HK-2 (cell line): Measurements from ENCODE around the gene LRPPRC.
A peak's percentile ranks its signal among the peaks of the same experiment; 100 is the strongest.

Source experiments
- DNase-seq: peaks from one replicate; pipeline ENCODE4 v3.0.0-alpha.2; 2018; ENCODE audit not compliant: unreplicated experiment

LRPPRC gene

GRCh38 chr2:43906448-43907109 is 89.2 kb downstream of the LRPPRC start:
- DNase-seq = no peak

GRCh38 chr2:43905871-43906270 is 89.9 kb downstream of the LRPPRC start:
- DNase-seq = no peak

DNA sequence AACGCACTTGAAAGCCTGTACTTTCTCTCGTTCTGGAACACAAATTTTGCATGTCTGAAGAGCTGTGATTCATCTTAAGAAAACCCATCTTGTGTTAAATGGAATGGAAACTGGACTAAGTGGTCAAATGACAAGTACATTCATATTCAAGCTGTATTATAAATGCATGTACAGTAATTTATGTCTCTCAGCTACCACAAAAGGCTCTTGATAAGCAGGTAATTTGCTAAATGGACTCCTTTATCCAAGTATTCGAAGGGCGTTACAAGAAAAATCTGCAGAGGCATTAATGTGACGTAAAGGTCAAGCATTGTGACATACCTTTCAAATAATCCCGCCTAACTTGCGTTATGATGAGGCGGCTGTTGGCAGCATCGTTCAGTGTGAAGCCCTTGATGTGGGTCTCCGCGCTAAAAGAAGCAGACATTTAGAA is 90.4 kb downstream of the LRPPRC start:
- DNase-seq = no peak

DNA sequence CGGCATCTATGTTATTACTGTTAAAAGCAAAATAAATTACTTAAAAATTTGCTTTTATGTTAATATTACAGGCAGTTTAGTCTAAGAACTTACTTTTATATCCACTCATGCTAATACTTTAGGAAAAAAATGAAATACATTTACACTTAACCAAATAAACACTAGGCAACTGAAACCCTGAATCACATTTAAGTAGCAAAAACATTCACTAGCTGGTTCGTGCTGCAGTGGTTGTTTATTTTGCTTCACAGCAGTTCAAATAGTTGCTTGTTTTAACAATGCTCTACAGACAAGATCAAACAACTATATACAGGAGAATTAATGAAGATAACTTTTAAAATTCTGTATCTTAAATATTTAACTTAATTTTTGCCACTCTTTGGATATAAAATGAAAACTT is 96.2 kb downstream of the LRPPRC start:
- no peak for DNase-seq

GRCh38 chr2:43898838-43899346 is 96.9 kb downstream of the LRPPRC start:
- DNase-seq = no peak

DNA sequence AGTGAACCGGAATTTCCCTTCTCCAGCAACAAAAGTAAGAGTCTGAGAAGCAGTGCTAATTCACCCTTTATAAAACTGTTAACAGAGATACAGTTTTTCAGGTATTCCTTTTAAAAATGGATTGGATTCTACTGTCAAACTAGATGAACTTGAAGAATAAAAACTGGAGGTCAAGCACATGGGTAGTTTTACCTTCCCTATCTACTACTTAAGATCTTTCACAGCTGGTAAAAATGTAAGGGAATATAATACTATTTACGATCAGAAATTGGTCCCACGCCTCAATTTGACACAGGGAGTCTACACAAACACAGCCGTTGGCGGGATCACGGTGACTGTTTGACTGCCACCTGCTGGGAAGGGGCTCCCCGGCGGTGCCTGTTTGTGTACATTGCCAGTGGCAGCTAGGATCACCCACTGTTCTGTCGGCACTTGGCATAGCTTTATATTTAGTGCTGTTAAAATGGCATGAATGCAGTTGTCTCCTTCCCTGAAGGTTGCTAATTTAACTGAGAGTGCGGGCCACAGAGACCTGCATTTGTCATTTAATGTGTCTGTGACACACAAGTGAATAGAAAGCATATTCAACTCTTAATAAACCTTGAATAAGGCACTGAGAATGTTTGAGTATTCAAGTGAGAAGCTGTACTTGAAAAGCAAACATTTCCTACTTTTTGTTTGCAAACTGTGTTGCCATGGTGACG is 97.5 kb downstream of the LRPPRC start:
- no peak for DNase-seq

GRCh38 chr2:43897492-43897891 is 98.3 kb downstream of the LRPPRC start:
- no peak for DNase-seq

- DNase-seq = no peak
Observed at GRCh38 chr2:43896906-43897305, 98.9 kb downstream of the LRPPRC start.

DNA sequence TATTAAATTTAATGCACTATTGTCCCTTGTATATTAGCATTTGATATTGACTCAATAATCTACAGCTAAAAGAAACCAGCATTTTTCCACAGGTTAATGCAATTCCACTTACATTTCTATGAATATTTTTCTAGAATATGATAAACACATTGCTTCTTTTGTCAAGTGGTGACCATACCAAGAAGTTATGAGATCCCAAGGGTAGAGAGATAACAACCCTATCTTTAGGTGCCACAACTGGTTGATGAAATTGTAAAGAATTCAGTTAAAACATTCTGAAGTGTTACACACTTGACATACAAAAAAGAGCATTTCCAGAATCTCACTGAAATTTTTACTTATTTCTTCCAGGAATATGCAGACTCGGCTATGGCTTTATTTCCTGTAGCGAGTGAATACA is 101.0 kb downstream of the LRPPRC start:
- no peak for DNase-seq

DNA sequence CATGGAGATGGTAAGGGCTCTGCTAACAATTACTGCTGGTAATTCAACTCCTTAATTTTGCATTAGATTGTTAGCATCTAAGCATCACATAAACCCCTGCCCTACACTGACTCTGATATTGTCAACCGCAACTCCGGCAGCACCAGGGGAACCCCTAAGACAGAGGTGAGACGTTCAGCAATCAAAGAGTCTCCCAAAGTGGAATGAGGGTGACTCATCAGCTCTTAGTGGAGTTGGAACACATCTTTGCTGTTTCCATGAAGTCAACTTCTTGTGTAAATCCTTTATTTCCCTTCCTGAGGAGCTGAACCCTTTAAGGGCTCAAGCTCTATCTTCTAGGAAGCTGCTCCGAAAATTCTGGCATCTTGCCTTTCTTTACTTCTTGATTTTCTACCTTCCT is 104.9 kb downstream of the LRPPRC start:
- DNase-seq = no peak

DNA sequence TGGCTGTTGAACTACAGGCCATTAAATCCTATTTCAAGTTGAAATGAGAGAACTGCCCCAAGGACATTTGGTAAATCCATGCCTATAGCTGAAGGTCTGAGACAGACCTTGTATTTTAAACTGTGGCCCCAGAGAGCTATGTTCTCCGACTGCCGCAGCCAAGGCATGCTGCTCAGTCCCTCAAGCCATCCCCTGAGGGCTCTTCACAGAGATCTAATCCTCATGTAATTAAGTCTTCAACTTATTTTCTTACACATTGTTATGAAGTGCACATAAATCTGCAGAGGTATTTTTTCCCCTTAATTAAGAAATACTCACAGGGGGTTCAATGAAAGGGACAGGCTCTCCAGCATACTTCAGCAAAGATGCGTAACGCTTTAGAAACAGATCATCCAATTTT is 106.4 kb downstream of the LRPPRC start:
- no peak for DNase-seq

DNA sequence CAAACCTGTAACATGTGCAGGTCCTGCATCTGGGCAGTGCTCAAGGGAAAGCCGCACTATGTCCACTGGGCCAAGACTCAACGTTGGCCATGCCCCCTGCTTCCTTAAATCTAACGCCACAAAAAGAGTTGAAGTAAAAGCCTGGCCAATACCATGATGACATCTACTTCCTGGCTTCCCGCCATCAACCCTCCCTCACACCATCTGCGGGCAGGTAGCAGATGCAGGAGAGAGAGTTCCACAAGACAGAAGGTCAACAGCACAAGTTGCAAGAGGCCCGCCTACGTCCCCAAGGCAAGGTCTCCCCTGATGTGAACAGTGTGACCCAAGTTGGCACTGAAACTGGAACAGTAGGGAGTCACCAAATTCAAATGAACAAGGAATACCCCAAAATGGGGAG is 108.6 kb downstream of the LRPPRC start:
- DNase-seq = no peak

DNA sequence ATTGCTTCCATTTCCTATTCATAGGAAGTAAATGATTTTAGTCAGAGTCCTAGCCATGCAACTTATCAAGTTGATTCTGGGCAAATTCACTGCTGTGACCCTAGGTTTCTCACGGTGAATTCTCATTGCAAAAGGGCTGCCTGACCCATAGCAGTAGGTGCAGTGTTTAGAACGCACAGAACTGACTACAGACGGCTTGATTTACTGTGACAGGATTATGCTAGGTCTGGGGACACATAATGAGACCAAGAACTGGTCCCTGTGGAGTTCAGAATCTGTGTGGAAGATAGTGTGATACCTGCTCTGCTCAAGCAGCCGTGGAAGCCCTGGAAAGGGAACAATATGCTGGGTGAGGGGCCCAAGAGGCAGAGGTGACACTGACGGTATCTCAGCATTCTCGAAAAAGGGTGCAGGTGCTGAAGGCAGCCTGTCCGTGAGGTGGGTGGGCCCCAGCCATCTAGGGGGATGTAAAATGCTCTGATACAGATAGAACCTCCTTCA is 110.6 kb downstream of the LRPPRC start:
- no peak for DNase-seq

DNA sequence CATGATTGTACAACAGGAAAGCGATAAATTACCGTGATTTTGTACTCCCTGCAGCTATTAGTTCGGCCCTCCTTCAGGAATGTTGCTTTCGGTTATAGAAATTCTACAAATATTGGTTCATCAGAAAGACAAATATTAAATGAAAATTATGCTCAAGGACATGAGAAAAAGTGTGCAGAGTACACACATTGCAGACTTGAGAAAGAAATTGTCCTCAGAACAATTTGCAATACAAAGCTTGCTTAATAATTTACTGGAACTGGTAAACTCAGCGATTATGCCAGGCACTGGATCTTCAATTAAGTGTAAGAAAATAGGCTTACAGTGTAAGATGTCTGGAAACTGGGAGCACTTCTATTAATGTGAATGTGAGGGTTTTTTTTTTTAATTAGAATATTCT is 111.1 kb downstream of the LRPPRC start:
- no peak for DNase-seq

DNA sequence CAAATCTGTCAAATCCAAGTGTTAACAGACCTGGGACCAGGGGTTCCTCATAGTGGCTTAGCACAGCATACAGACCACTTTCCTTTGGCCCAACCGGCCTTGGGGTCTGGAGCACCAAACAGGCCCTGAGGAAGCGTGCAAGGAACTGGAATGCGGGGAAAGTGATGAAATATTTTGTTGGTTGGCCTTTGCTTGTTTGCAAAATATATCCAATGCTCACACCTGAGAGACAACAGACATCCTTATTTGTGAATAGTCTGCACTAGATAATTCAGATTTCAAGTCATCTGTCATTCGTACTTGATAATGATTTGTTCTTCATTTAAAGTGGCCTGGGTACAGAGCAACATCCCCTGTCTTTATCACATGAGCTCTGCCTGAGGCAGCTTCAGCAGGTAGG is 113.5 kb downstream of the LRPPRC start:
- DNase-seq = no peak

DNA sequence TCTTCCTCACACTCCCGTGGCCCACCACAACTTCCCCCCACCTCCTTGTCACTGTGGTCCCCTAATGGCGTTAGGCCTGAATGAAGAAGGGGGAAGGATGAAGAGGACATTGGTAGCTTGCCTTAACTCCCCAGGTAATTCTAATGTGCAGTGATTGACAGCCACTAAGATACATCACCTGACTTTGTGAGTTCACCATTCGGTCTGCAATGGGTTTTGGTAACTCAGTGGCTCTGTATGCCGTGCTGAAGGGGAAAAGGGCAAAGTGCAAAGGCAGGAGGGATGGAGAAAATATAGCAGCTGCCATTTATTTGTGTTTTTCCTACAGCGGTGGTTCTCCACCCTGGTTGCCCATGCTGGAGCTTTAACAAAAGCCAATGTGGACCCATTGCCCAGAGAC is 114.8 kb downstream of the LRPPRC start:
- DNase-seq = no peak

DNA sequence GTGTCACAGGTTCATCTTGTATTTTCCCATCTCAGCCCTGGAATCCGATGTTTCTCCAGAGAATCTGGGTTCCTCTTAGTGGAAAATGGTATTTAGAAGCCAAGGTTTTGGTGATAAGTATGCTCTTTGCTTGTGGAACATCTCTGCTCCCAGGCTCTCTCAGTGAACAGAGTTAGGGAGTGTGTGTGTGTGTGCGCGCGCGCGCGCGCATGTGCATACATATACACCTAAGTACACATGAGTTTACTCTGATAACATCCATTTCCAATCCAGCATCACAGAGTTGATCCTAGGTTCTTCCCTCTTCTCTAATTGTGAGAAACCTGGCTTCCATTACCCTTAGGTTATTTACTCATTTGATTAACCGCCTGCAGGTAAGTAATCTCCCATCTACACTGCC is 115.3 kb downstream of the LRPPRC start:
- no peak for DNase-seq

GRCh38 chr2:43879261-43879660 is 116.5 kb downstream of the LRPPRC start:
- DNase-seq = no peak

- peak; percentile 68 for DNase-seq
Observed at GRCh38 chr2:43877782-43878464, 117.9 kb downstream of the LRPPRC start.

GRCh38 chr2:43874776-43875451 is 120.9 kb downstream of the LRPPRC start:
- DNase-seq = no peak

GRCh38 chr2:43872151-43872550 is 123.6 kb downstream of the LRPPRC start:
- DNase-seq = no peak

DNA sequence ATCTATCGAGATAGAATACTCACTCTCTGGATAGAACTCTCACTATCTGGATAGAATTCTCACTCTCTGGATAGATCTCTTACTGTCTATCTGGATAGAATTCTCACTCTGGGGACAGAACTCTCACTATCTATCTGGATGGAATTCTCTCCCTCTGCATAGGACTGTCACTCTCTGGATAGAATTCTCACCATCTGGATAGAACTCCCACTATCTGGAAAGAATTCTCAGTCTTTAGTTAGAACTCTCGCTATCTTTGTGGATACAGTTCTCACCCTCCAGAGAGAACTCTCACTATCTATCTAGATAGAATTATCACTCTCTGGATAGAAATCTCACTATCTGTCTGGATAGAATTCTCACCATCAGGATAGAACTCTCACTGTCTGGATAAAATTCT is 140.5 kb downstream of the LRPPRC start:
- no peak for DNase-seq
